NCI-H2107 treated with DMSO at 0.1 percent for 48 hours (cell line): ENCODE data around the gene TEF.
"Not testable (repeated sequence)": the region's sequence is repeated elsewhere in the genome, so short reads cannot be mapped to it uniquely, and the experiment has no call there.

Experiments used
- DNase-seq: peaks from one replicate; lab custom pipeline; 2025; ENCODE audit not compliant: unreplicated experiment; lab: John Stamatoyannopoulos, UW

Gene TEF

GRCh38 chr22:41417622-41418390 is 36.1 kb downstream of the TEF start:
- no peak for DNase-seq

- DNase-seq, result no peak
Observed at GRCh38 chr22:41418717-41419116, 37.0 kb downstream of the TEF start.

GRCh38 chr22:41425660-41426365 is 44.1 kb downstream of the TEF start:
- peak; percentile 67 for DNase-seq

GRCh38 chr22:41429232-41429950 is 47.6 kb downstream of the TEF start:
- DNase-seq, result no peak

GRCh38 chr22:41429951-41430332 is 48.2 kb downstream of the TEF start:
- DNase-seq, result no peak

- DNase-seq, result no peak
Observed at GRCh38 chr22:41431656-41432055, 49.9 kb downstream of the TEF start.

- not testable (repeated sequence) for DNase-seq
Observed at GRCh38 chr22:41433480-41433879, 51.7 kb downstream of the TEF start.

GRCh38 chr22:41434361-41435003 is 52.7 kb downstream of the TEF start:
- DNase-seq, result not testable (repeated sequence)

GRCh38 chr22:41435560-41435959 is 53.8 kb downstream of the TEF start:
- DNase-seq, result no peak

- no peak for DNase-seq
Observed at GRCh38 chr22:41436322-41437113, 54.8 kb downstream of the TEF start.

GRCh38 chr22:41437198-41437597 is 55.5 kb downstream of the TEF start:
- DNase-seq, result no peak

- DNase-seq, result not testable (repeated sequence)
Observed at GRCh38 chr22:41440511-41440910, 58.8 kb downstream of the TEF start.

- DNase-seq, result no peak
Observed at GRCh38 chr22:41442240-41442792, 60.6 kb downstream of the TEF start.

- DNase-seq, result peak; percentile 84
Observed at GRCh38 chr22:41444360-41445128, 62.8 kb downstream of the TEF start.

GRCh38 chr22:41445129-41446056 is 63.7 kb downstream of the TEF start:
- DNase-seq, result peak; percentile 73

- no peak for DNase-seq
Observed at GRCh38 chr22:41446057-41446501, 64.3 kb downstream of the TEF start.

- peak; percentile 56 for DNase-seq
Observed at GRCh38 chr22:41446639-41447434, 65.1 kb downstream of the TEF start, which contains the start of gene TOB2. Gene TOB2, minus strand, starts transcription at chr22:41446801. Its CDS starts 9,456 bp downstream, at chr22:41437345.
